Hepatocyte (in vitro differentiated cells): ENCODE results near the gene EFHB.

Experiments used
- CTCF ChIP-seq: fragments of 200-600 bp; sonication (generic); IDR thresholded peaks from 2 replicates; pipeline ENCODE4 v1.5.1; 2016; ENCODE audit warnings: antibody characterized with exemption, mild to moderate bottlenecking; ENCODE audit not compliant: poor library complexity
- EZH2phosphoT487 ChIP-seq: fragments of 200-600 bp; sonication (generic); IDR thresholded peaks from one replicate; pipeline ENCODE4 v1.6.1; 2018; ENCODE audit warnings: antibody characterized with exemption, mild to moderate bottlenecking, low read depth, moderate library complexity; ENCODE audit not compliant: unreplicated experiment, severe bottlenecking

GRCh38 chr3:19954676-19955075 is 20.7 kb upstream of the EFHB start:
- no peak for TF ChIP-seq EZH2phosphoT487
- no peak for TF ChIP-seq CTCF
